GDM1 (cell line): ENCODE results near the gene LRRC47.
"Not testable (repeated sequence)": the region's sequence is repeated elsewhere in the genome, so short reads cannot be mapped to it uniquely, and the experiment has no call there.

Experiments used
- DNase-seq: peaks from one replicate; lab custom pipeline; 2025; lab: John Stamatoyannopoulos, UW

LRRC47 gene

GRCh38 chr1:3814771-3815561 lies 18.7 kb upstream of the LRRC47 start:
- no peak for DNase-seq

- DNase-seq, result no peak
These were observed 17.8 kb upstream of the LRRC47 start for GRCh38 chr1:3814065-3814464.

GRCh38 chr1:3811595-3811911 lies 15.3 kb upstream of the LRRC47 start:
- no peak for DNase-seq

GRCh38 chr1:3810149-3810761 lies 14.0 kb upstream of the LRRC47 start:
- not testable (repeated sequence) for DNase-seq

GRCh38 chr1:3809680-3810079 lies 13.4 kb upstream of the LRRC47 start:
- no peak for DNase-seq

GRCh38 chr1:3807769-3808168 lies 11.5 kb upstream of the LRRC47 start:
- DNase-seq, result no peak

- DNase-seq, result no peak
These were observed 8.7 kb upstream of the LRRC47 start for GRCh38 chr1:3805038-3805437.

- DNase-seq, result not testable (repeated sequence)
These were observed 8.3 kb upstream of the LRRC47 start for GRCh38 chr1:3804627-3804944.

GRCh38 chr1:3803905-3804626 lies 7.8 kb upstream of the LRRC47 start:
- no peak for DNase-seq

GRCh38 chr1:3800795-3801194 lies 4.5 kb upstream of the LRRC47 start:
- not testable (repeated sequence) for DNase-seq

GRCh38 chr1:3799976-3800685 lies 3.8 kb upstream of the LRRC47 start:
- DNase-seq, result no peak

GRCh38 chr1:3795453-3796214 lies 664 bp downstream of the LRRC47 start:
- DNase-seq, result no peak

GRCh38 chr1:3790952-3791351 lies 5.3 kb downstream of the LRRC47 start:
- DNase-seq, result no peak

- DNase-seq, result no peak
These were observed 5.8 kb downstream of the LRRC47 start for GRCh38 chr1:3790500-3790923.

GRCh38 chr1:3789421-3790300 lies 6.6 kb downstream of the LRRC47 start:
- no peak for DNase-seq

GRCh38 chr1:3788756-3789420 lies 7.4 kb downstream of the LRRC47 start:
- DNase-seq, result no peak

GRCh38 chr1:3787745-3788605 lies 8.3 kb downstream of the LRRC47 start:
- no peak for DNase-seq

GRCh38 chr1:3787349-3787715 lies 9.0 kb downstream of the LRRC47 start:
- no peak for DNase-seq
